Measurements from ENCODE around the gene CC2D2A. TPM values are rescaled to one million over a fixed set of nuclear protein-coding genes. Genes with fewer than 3 reads are reported as not detected.

CC2D2A gene
- polyA plus RNA-seq, 3 donors from 2014 or later: 0.29 to 0.75 (median 0.64) TPM

- peaks cover 6 to 7% of the 10 kb centered on the region in 2 donors for H3K4me1 Mint-ChIP-seq
- peaks cover 16 to 32% (median 20%) of the 10 kb centered on the region in 3 donors for H3K36me3 Mint-ChIP-seq
- no peaks in the 10 kb centered on the region for H3K27me3 Mint-ChIP-seq (ENCODE audit: low read depth in 3 of 3)
- DNase-seq: no peak
- no peak overlapping the region for H3K27ac Mint-ChIP-seq
- no peaks in the 10 kb centered on the region for H3K9me3 Mint-ChIP-seq
- H3K4me3 Mint-ChIP-seq: no peak overlapping the region
Measured at GRCh38 chr4:15542760-15543159, 73.1 kb downstream of the CC2D2A start.

GRCh38 chr4:15543537-15544247 lies 74.0 kb downstream of the CC2D2A start:
- no peak for DNase-seq
- H3K4me1 Mint-ChIP-seq: peaks cover 8 to 10% of the 10 kb centered on the region in 2 donors
- H3K27me3 Mint-ChIP-seq (ENCODE audit: low read depth in 3 of 3): no peaks in the 10 kb centered on the region
- H3K4me3 Mint-ChIP-seq: no peak overlapping the region
- H3K36me3 Mint-ChIP-seq: peaks cover 15 to 31% (median 20%) of the 10 kb centered on the region in 3 donors
- H3K27ac Mint-ChIP-seq: peak overlapping the region in 1 of 6 donors; percentile 45
- no peaks in the 10 kb centered on the region for H3K9me3 Mint-ChIP-seq

GRCh38 chr4:15544248-15544729 lies 74.6 kb downstream of the CC2D2A start:
- no peak overlapping the region for H3K27ac Mint-ChIP-seq
- H3K4me3 Mint-ChIP-seq: no peak overlapping the region
- peaks cover 15 to 34% (median 20%) of the 10 kb centered on the region in 3 donors for H3K36me3 Mint-ChIP-seq
- peaks cover 8 to 10% of the 10 kb centered on the region in 2 donors for H3K4me1 Mint-ChIP-seq
- H3K27me3 Mint-ChIP-seq (ENCODE audit: low read depth in 3 of 3): no peaks in the 10 kb centered on the region
- no peaks in the 10 kb centered on the region for H3K9me3 Mint-ChIP-seq
- DNase-seq: no peak

- no peak for DNase-seq
- Mint-ChIP-seq H3K4me3 (no peak overlapping the region), H3K4me1 (peaks cover 16% of the 10 kb centered on the region in 2 donors), H3K36me3 (peaks cover 15 to 34% (median 19%) of the 10 kb centered on the region in 3 donors), H3K27me3 (ENCODE audit: low read depth in 3 of 3) (no peaks in the 10 kb centered on the region), H3K9me3 (no peaks in the 10 kb centered on the region), H3K27ac (no peak overlapping the region)
Measured at GRCh38 chr4:15545371-15545770, 75.7 kb downstream of the CC2D2A start.

- no peaks in the 10 kb centered on the region for H3K27me3 Mint-ChIP-seq (ENCODE audit: low read depth in 3 of 3)
- H3K27ac Mint-ChIP-seq: peak overlapping the region in 5 of 6 donors; percentile 8 to 63 (median 22)
- DNase-seq: peak in 2 of 3 donors; percentile 2 to 19
- H3K4me3 Mint-ChIP-seq: peak overlapping the region; percentile 0 to 71 (median 54)
- peaks cover 9 to 23% (median 16%) of the 10 kb centered on the region in 3 donors for H3K36me3 Mint-ChIP-seq
- H3K4me1 Mint-ChIP-seq: peaks cover 16 to 20% of the 10 kb centered on the region in 2 donors
- H3K9me3 Mint-ChIP-seq: no peaks in the 10 kb centered on the region
Measured at GRCh38 chr4:15547392-15547791, 77.7 kb downstream of the CC2D2A start.

GRCh38 chr4:15550491-15550890 lies 80.8 kb downstream of the CC2D2A start:
- DNase-seq: peak in 1 of 3 donors; percentile 2
- Mint-ChIP-seq H3K27ac (peak overlapping the region in 1 of 6 donors; percentile 31), H3K4me3 (no peak overlapping the region), H3K9me3 (no peaks in the 10 kb centered on the region), H3K36me3 (peaks cover 1 to 11% (median 4%) of the 10 kb centered on the region in 3 donors), H3K27me3 (ENCODE audit: low read depth in 3 of 3) (no peaks in the 10 kb centered on the region), H3K4me1 (peaks cover 16 to 20% of the 10 kb centered on the region in 2 donors)

- peaks cover 14 to 20% of the 10 kb centered on the region in 2 donors for H3K4me1 Mint-ChIP-seq
- no peak overlapping the region for H3K4me3 Mint-ChIP-seq
- H3K9me3 Mint-ChIP-seq: no peaks in the 10 kb centered on the region
- DNase-seq: no peak
- no peak overlapping the region for H3K27ac Mint-ChIP-seq
- no peaks in the 10 kb centered on the region for H3K27me3 Mint-ChIP-seq (ENCODE audit: low read depth in 3 of 3)
- H3K36me3 Mint-ChIP-seq: peaks cover 0 to 8% (median 0%) of the 10 kb centered on the region in 3 donors
Measured at GRCh38 chr4:15551740-15552446, 82.2 kb downstream of the CC2D2A start.

- H3K36me3 Mint-ChIP-seq: peaks cover 0 to 6% (median 0%) of the 10 kb centered on the region in 3 donors
- peak overlapping the region in 1 of 6 donors; percentile 8 for H3K27ac Mint-ChIP-seq
- no peaks in the 10 kb centered on the region for H3K9me3 Mint-ChIP-seq
- H3K27me3 Mint-ChIP-seq (ENCODE audit: low read depth in 3 of 3): no peaks in the 10 kb centered on the region
- H3K4me1 Mint-ChIP-seq: peaks cover 10 to 12% of the 10 kb centered on the region in 2 donors
- DNase-seq: no peak
- no peak overlapping the region for H3K4me3 Mint-ChIP-seq
Measured at GRCh38 chr4:15552557-15553362, 83.1 kb downstream of the CC2D2A start.

- H3K4me1 Mint-ChIP-seq: no peaks in the 10 kb centered on the region
- no peak for DNase-seq
- H3K27ac Mint-ChIP-seq: no peak overlapping the region
- H3K36me3 Mint-ChIP-seq: peaks cover 0 to 15% (median 0%) of the 10 kb centered on the region in 3 donors
- peaks cover 0 to 1% (median 0%) of the 10 kb centered on the region in 3 donors for H3K27me3 Mint-ChIP-seq (ENCODE audit: low read depth in 3 of 3)
- H3K4me3 Mint-ChIP-seq: no peak overlapping the region
- no peaks in the 10 kb centered on the region for H3K9me3 Mint-ChIP-seq
Measured at GRCh38 chr4:15556511-15557092, 86.9 kb downstream of the CC2D2A start.

- no peaks in the 10 kb centered on the region for H3K4me1 Mint-ChIP-seq
- no peak for DNase-seq
- H3K27ac Mint-ChIP-seq: no peak overlapping the region
- H3K9me3 Mint-ChIP-seq: no peaks in the 10 kb centered on the region
- H3K27me3 Mint-ChIP-seq (ENCODE audit: low read depth in 3 of 3): peaks cover 0 to 1% (median 0%) of the 10 kb centered on the region in 3 donors
- no peak overlapping the region for H3K4me3 Mint-ChIP-seq
- H3K36me3 Mint-ChIP-seq: peaks cover 2 to 22% (median 3%) of the 10 kb centered on the region in 3 donors
Measured at GRCh38 chr4:15557786-15558550, 88.3 kb downstream of the CC2D2A start.

GRCh38 chr4:15558561-15558960 lies 88.9 kb downstream of the CC2D2A start:
- Mint-ChIP-seq H3K27me3 (ENCODE audit: low read depth in 3 of 3) (peaks cover 0 to 1% (median 0%) of the 10 kb centered on the region in 3 donors), H3K9me3 (no peaks in the 10 kb centered on the region), H3K4me3 (no peak overlapping the region), H3K36me3 (peaks cover 7 to 28% (median 8%) of the 10 kb centered on the region in 3 donors), H3K4me1 (no peaks in the 10 kb centered on the region), H3K27ac (no peak overlapping the region)
- DNase-seq: no peak

- no peak for DNase-seq
- no peaks in the 10 kb centered on the region for H3K9me3 Mint-ChIP-seq
- no peak overlapping the region for H3K27ac Mint-ChIP-seq
- peaks cover 14 to 44% (median 20%) of the 10 kb centered on the region in 3 donors for H3K36me3 Mint-ChIP-seq
- H3K4me1 Mint-ChIP-seq: no peaks in the 10 kb centered on the region
- H3K4me3 Mint-ChIP-seq: no peak overlapping the region
- H3K27me3 Mint-ChIP-seq (ENCODE audit: low read depth in 3 of 3): peaks cover 0 to 1% (median 0%) of the 10 kb centered on the region in 3 donors
Measured at GRCh38 chr4:15562114-15562513, 92.4 kb downstream of the CC2D2A start.
